ENCODE results near the gene B4GALNT3.
A peak's percentile ranks its signal among the peaks of the same experiment; 100 is the strongest.

B4GALNT3 gene

DNA sequence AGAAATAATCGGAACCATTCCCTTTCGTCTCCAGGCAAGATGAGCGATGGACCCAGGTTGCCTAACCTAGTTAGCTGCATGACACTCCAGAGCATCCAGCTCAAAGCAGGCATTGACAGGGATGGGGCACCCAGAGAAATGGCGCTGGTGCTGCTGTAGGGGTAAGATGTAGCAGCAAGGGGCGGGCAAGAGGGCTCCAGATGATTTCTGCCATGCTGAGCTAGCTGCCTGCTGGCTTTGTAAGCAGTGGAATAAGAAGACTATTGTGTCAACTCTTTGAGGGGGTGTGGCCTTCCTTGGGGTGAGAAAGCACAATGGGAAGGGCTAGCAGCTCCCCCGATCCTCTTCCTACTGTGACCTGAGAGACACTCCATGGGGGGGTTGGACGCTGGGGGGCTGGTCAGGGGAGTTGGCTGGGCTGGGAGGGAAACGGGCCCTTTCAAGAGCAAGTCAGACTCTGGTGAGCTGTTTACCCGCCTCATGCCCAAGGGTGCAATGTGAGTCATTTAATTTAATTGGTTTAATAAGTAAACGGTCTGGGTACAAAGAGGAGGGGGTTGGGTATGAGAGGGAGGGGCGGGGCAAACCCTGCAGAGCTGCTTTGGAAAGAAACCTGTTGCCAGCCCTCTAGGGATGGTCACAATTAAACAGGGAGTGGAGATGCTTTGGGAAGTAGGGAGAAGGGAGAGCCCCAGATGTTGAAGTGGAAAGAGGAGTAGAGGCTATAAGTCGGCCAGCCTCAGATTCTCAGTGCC is 50.5 kb downstream of the B4GALNT3 start:
- peak; percentile 61 for DNase-seq

DNA sequence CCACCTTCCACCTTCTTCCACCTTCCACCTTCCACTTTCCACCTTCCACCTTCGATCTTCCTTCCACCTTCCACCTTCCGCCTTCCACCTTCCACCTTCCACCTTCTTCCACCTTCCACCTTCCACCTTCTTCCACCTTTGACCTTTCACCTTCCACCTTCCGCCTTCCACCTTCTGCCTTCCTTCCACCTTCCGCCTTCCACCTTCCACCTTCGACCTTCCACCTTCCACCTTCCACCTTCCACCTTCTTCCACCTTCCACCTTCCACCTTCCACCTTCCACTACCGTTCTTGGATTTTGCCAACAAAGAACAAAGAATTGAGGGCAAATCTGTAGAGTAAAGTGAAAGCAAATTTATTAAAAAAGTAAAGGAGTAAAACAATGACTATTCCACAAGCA is 53.2 kb downstream of the B4GALNT3 start:
- DNase-seq: peak; percentile 17

DNA sequence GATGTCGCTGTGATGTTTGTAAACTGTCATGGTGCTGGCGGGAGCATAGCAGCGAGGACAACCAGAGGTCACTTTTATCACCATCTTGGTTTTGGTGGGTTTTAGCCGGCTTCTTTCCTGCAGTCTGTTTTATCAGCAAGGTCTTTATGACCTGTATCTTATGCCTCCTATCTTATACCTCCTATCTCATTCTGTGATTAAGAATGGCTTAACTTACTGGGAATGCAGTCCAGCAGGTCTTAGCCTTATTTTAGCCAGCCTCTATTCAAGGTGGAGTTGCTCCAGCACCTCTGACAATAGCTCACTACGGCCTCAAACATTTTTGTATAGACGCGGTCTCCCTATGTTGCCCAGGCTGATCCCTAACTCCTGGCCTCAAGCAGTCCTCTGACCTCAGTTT is 53.7 kb downstream of the B4GALNT3 start:
- no peak for DNase-seq

DNA sequence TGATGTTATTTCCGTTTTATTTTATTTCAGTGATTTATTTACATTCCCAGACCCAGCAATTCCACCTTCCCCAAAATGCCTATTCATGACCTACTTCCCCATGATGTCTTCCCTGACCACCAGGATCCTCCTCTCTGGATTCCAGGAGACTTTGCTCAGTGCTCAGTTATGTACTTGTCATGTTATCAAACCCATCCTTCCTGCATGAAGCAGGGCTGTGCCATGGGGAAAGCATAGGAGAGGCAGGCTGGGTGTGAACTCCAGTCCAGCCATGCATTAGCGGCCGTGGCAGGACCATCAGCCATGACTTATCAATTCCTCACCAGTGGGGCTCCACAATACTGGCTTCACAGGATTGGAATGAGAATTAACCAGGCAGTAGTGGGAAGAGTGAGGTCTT is 57.8 kb downstream of the B4GALNT3 start:
- no peak for DNase-seq

DNA sequence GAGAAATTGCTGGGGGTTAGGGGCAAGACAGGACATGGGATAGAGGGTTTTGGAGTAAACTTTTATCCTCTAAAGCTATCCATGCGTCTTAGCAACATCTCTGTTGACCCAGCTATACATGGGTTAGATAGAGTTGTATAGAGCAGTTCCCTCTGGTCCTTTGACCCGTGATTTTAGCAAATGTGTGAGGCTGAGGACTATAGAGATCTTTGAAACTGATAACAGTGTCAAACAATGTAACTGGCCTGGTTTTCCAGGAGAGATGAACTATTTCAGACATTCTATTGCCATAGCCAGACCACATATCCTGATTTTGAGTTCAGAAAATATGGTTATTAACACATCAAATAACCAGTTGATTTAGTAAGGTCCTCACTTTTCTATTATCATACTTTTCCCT is 60.4 kb downstream of the B4GALNT3 start:
- DNase-seq: no peak

DNA sequence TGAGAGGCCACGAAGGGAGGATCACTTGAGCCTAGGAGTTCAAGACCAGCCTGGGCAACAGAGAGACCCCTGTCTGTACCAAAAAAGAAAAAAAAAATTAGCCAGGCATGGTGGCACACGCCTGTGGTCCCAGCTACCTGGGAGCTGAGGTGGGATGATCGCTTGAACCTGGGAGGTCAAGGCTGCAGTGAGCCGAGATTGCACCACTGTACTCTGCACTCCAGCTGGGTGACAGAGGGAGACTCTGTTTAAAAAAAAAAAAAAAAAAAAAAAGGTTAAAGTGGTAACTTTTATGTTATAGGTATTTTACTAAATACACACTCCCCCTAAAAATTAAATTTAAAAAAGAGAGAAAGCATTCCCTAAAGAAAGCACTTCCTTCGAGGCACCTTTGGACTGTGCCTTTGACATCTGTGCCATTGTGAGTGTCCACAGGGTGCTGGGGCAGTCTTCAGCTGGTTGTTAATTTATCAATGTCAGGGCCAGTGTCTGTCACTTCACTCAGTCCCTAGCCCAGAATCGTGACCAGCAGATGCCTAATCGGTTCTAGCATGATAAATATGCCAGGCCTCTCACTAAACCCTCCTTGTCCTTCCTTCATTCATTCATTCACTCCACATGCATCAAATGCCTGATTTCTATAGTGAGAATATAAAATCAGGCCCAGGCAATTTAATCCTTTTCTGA is 63.1 kb downstream of the B4GALNT3 start:
- DNase-seq: no peak

DNA sequence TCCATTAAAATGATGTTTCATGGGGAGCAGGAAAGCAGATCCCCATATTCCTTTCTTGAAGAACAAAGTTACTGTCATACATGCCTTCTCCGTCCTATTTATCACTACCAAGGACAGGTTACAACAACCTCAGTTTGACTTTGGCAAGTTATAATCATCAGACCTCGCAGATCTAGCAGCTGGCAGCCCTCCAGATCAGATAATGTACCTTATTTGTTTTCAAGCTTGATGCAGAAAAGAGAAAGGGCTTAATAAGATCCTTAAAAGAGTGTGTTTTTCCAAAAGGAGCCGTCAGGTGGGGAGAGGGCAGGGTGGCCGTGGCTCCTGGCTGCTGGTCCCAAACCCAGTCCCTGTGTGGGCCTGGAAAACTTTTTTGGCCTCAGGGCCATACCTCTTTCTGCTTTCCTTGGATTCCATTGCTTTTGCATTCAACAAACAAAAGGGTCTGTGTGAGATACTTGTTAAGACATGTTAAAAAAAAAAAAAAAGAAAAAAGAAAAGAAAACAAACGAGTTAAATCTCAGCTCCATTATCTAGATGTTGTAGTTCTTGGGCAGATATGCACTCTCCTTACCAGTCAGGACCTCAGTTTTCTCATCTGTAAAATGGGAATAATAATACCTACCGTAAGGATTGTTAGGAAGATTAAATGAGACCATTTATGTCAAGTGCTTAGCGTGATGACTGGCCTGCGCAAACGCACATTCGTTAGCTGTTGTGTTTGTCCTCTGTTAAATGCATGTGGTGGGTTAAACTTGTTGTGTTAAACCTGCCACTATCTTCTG is 64.6 kb downstream of the B4GALNT3 start:
- DNase-seq: no peak

DNA sequence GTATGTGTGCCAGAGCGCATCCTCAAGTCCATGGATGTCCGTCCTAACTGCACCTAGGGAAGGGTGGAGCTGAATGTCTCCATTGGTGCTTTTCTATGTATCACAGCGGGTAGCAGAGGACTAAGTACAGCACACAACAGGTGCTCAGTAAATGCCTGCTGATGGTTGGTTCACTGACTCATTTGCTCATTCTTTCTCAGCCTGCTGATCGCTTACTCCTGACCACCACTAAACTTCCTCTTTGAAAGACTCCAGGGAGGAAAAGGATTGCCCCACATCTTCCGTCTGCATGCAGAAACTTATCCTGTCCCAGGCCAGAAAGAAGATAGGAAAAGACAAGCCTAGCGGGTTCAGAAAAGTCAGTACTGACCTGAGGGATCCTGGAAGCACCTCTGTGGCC is 66.3 kb downstream of the B4GALNT3 start:
- no peak for DNase-seq

DNA sequence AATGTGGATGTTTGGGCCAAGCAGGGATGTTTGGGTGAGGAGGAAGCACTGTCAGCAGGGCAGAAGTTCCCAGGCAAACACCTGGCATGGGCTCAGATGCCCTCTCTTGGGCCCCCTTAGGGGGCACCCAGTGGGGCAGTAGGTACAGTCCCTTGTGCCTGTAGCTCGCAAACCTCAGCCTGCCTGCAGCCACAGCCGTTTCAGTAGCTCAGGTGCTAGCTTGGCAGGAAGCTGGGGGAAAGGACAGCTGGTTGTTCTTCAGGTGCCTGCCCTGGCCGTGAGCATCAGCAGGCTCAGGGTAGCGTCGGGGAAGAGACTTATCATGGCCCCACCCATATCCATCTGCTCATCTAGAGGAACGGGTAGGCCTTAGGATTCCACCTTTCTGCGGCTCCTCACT is 67.5 kb downstream of the B4GALNT3 start:
- DNase-seq: no peak

DNA sequence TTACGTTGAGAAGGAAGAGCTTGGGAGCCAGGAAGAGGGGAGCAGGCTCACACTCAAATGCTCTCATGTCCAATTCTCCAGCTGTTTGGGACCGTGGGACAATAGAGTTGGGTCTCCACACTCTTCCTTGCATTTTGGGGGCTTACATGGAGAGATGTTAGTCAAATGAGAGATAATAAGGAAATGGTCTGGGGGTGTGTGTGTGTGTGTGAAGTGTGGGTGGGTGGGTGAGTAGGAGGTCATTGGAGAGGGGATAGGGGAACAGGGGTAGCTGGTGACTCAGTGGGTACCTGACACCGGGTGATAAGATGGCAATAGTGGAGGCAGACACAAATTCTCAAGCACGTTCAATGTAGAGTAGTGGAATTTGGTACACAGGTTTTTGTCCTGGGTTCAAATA is 68.0 kb downstream of the B4GALNT3 start:
- no peak for DNase-seq

DNA sequence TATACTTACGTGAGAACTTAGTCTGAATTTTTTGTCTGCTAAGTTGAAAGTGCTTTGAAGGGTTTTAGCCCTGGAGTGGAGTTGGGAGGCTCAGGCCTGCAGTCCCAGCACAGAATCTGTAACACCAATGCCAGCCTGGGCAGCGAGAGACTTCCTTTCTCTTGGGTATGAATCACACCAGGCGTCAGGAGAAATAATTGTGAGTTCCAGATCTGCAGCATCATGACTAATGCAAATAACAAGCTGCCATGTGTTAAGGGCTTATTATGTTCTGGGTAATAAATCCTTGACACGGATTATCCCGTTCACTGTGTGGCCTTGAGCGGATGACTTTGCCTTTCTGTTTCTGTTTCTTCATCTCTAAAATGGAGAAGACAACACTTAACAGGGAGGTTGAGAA is 70.6 kb downstream of the B4GALNT3 start:
- no peak for DNase-seq

DNA sequence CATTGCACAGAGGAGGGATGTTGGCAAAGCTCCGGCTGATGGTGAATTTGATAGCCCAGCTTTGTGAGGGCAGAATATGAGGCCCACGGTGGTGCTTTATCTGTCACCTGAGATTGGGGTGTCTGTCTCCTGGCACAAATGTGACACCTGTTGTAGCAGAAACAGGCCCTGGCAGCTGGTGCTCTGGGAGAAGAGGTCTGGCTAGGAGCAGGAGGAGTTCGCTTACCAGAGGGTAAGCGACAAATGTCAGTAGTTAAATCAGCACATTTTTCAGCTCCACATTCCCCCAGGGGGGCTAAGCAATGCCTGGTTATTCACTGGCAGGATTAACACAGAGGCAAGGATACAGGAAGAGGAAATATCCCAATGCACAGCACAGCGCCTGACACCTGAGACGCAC is 71.1 kb downstream of the B4GALNT3 start:
- no peak for DNase-seq

DNA sequence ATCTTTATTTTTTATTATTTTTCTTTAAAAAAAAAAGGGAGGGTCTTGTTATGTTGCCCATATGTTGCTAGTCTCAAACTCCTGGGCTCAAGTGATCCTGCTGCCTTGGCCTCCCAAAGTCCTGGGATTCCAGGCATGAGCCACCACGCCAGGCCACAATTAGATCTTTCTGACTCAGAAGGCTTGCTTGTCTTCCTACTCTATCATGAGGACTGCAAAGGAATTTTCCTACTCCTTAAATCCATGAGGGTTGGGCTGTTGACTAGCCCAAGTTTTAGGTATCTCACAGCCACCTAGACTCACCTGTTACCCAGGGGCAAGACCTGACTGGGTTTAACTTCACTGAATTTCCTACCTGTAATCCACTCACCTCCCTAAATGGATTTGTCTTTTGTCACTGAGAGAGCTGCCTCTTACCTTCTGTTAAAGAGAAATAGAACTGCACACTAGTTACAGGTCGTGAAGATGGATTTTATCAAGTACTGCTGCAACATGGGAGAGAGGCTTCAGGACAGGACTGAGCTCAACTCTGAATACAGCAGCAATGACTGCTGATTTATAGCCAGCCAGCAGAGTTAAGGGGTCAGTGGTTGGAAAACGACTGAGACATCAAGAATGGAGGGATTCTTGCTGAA is 72.3 kb downstream of the B4GALNT3 start:
- no peak for DNase-seq

DNA sequence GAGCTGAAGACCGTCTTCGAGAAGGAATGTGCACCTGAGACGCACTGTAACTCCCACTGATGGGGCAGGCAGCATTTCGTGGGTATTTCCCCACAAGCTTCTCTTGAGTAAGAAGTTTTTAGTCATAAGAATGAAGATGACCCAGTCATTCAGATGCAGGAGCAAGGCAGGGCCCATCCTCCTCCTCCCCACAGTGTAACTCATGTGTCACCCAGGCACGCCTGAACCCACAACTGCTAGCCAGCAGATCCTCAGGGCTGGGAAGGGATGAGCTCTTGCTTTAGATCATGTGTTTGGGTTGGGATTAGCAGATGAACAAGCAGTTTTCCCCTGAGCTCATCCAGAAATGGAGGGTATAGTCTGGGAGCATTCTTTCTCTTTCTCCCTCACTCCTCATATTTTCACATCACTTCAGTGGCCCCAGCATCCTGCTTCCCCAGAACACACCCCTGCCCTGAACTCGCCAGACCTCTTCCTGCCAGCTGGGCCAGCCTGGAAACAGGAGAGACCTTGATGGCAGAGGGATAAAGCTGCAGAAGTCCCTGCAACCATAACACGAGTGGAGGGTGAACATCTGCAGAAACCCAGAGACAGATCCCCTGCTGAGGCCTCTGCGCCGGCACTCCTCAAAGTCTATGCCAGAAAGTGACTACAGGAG is 73.3 kb downstream of the B4GALNT3 start:
- no peak for DNase-seq

DNA sequence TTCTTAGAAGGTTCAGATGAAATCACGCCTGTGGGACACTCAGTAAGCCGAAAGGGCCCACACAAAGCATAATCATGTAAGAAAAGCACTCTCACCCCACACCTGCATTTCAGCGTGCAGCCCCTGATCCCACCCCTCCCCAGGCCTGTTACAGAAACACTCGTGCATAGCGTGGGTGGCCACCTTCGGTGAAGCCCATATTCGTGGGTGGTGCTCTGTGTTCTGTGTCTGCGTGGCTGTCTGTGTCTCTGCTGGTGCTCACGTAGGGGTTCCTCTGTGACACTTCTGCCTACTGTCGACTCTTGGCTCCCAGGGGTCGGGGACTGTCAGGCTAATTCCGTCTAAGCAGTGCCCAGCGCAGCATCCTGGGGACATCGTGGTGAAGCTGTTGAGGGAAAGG is 74.0 kb downstream of the B4GALNT3 start:
- DNase-seq: no peak

DNA sequence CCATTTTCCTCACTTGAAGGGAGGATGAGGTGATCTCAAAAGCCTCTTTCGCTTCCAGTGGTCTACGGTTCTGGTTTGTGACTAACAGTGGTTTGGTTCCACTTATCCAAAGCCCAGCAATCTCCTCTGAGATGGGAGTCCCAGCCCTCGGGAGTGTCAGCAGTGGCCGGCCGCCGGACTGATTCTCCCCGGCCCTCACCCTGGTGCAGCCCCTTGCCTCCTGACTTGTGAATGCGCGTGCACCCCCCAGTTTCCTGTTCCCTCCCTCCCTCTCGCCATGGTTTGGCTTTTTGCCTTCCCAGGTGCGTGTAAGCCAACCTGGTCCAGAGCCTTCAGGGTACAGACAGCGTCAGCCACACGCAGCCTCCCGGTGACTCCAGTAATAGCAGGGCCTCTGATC is 74.5 kb downstream of the B4GALNT3 start:
- no peak for DNase-seq

DNA sequence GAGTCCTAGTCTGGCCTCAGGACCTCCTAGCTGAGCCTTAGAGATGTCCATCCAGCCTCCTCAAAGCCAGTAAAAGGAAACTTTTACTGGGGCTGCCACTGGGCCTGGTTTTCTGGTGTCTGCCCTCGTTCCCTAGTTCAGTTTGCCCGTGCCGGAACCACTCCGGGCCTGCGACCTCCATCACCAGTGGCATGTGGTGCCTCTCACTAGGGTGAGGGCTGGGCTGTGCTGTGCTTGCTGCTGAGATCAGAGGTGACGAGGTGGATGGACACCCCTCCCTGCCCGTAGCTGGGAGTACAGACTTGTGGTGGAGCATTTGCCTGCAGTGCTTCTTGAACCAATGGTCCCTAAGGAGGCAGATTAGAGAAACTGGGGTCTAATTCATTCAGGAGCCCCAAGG is 75.7 kb downstream of the B4GALNT3 start:
- no peak for DNase-seq

DNA sequence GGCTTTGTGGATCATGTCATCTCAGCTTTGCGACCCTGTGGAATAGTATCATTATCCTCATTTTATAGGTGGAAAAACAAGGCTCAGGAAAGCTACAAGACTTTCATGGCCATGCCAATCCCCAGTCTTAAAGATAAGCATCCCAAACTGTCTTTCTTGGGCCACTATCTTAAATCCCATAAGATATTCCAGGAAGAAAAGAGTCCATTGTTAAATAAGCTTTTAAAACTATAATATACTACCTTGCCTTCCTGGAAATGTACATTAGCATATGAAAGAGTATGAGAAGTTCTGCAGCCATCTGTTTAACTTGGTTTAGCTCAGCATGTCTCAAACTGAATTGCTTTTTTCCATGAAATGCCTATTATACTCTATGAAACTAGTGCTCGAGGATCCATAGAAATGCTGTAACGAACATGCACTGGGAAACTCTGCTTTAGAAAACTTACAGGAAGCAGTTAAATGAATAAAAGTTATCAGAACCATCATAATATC is 77.1 kb downstream of the B4GALNT3 start:
- DNase-seq: no peak

DNA sequence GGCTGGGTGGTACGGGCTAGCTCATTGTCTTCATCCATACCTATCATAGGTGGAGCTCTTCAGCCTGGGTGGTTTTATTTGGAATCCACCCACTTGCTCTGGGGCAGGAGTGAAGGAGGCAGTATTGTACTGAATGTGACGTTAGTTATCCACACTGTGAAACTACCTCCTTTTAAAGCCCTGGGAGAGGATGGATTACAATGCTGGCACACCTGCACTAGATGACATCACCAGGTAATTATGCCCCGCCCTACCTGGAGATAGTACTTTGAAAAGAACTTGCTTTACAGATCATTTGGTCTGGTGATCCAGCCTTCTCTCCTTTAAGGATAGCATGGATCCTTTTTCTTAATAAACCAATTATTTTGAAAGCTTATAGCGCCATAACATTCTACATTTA is 78.0 kb downstream of the B4GALNT3 start:
- no peak for DNase-seq

DNA sequence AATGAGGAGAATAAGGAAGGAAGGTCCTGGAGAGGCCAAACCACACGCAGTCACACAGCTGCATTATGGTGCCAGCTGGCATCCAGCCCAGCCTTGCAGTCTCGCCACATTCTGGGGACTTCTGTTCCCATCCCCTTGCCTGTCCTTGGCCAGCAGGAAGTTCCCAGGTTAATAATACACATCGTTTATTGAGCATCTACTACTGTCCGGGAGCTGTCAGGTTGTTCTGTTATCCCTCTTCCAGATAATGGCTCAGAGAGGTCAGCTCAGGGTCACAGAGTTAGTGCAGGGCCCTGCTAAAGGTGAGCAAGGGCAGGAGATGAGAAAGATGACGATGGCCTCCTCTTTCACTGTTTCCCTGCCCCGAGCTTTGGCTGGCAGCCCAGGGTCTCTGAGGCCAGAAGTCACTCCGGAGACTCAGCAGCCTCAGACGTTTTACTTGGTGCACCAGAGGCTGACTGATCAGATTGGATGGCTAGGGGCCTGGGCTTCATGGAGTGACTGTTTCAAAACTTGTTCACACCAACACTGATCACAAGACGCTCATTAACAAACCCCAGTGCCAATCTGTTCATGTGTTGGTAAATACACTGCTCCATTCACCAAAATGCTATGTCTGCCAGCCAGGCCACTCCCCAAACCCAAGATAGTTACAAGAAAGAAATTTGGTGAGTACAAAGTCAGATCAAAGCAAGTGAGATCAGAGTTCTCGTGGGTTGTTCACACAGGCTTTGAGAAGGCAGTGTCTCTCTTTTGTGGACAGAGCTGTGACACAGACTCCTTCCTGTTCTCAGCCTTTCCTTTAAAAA is 79.2 kb downstream of the B4GALNT3 start:
- DNase-seq: no peak

DNA sequence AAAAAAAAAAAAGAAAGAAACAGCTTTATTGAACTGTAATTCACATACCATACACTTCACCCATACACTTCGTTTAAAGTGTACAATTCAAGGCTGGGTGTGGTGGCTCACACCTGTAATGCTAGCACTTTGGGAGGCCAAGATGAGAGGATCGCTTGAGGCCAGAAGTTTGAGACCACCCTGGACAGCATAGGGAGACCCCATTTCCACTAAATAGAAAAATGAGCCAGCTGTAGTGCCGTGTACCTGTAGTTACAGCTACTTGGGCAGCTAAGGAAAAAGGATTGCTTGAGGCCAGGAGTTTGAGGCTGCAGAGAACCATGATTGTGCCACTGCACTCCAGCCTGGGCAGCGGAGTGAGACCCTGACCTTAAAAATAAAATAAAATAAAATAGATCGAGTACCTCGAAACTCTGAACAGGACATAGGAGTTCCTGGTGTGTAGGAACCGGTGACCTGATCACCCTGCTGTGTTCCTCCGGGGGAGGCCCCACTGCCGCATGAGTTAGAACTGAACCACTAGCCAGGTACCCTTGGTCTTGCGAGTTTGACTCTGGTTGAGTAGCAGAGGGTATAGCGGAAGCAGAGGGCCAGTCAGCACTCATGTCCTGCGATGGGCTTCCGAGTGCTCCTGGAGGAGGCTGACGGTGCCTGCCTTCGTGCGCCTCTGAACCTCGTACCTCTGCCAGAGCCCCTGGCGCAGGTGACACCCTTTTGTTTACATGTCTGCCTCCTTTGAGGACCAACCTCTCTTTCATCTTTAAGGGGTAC is 80.0 kb downstream of the B4GALNT3 start:
- DNase-seq: no peak
